Measurements from ENCODE around the gene BTBD7.
"Not testable (repeated sequence)": the region's sequence is repeated elsewhere in the genome, so short reads cannot be mapped to it uniquely, and the experiment has no call there.

The BTBD7 gene, protein sequence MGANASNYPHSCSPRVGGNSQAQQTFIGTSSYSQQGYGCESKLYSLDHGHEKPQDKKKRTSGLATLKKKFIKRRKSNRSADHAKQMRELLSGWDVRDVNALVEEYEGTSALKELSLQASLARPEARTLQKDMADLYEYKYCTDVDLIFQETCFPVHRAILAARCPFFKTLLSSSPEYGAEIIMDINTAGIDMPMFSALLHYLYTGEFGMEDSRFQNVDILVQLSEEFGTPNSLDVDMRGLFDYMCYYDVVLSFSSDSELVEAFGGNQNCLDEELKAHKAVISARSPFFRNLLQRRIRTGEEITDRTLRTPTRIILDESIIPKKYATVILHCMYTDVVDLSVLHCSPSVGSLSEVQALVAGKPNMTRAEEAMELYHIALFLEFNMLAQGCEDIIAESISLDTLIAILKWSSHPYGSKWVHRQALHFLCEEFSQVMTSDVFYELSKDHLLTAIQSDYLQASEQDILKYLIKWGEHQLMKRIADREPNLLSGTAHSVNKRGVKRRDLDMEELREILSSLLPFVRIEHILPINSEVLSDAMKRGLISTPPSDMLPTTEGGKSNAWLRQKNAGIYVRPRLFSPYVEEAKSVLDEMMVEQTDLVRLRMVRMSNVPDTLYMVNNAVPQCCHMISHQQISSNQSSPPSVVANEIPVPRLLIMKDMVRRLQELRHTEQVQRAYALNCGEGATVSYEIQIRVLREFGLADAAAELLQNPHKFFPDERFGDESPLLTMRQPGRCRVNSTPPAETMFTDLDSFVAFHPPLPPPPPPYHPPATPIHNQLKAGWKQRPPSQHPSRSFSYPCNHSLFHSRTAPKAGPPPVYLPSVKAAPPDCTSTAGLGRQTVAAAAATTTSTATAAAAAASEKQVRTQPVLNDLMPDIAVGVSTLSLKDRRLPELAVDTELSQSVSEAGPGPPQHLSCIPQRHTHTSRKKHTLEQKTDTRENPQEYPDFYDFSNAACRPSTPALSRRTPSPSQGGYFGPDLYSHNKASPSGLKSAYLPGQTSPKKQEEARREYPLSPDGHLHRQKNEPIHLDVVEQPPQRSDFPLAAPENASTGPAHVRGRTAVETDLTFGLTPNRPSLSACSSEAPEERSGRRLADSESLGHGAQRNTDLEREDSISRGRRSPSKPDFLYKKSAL

DNA sequence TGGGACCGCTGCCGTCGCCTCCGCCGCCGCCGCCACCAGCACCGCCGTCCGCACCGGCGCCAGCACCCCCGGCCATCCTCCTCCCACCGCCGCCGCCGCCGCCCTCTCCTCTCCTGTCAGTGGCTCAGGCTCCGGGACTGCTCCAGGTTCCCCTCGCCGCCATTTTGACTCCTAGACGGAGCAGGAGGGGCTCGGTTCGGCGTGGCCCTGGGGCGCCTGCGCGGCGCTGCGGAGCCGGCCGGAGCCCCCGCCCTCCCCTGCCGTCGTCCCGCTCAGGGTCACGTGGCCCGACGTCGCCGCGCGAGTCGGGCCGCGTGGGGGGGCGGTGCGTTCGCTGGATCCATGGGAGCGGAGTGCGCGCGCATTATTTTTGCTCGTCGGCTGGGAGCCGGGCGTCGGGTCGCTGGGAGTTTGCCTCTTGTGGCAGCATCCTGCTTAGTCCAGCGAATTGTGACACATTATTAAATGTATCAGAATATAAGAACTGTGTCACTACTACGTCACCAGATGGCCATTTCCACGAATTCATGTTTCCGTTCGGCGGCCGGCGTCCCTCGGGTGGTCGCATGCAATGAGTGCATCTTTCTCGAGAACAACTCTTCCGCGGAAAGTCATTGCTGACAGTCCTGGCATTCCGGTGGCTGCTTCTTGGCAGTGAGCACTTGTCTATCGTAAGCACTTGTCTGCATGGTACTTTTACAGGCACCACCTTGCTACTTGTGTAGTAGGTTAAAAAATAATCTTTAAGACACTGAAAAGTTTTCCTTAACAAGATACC is at the start of gene BTBD7:
BTBD7 (minus strand) TSS at position 184 of the 778 bp plus-strand sequence. CDS start 36,985 bp downstream, outside the sequence.
- DNase-seq (ENCODE audit: low read depth): peak; percentile 73

DNA sequence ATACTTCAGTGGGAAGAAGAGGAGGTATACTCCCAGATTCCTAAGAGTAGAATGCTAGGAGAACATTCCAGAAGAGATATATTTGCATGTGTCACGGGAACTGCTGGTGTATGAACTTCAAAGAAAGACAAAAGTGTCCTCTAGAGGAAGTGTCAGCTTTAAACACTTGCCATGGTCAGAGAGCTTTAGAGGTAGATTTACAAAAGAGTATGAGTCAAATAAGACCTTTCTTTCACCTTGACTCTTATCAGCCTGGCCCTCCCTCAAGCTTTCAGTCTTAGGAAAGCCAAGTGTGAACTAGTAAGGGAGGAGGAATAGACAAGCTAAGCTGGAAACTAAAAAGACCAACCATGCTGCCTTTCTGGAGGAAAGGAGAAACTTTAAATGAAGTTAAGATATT is 48.8 kb upstream of the BTBD7 start:
- DNase-seq (ENCODE audit: low read depth): no peak

DNA sequence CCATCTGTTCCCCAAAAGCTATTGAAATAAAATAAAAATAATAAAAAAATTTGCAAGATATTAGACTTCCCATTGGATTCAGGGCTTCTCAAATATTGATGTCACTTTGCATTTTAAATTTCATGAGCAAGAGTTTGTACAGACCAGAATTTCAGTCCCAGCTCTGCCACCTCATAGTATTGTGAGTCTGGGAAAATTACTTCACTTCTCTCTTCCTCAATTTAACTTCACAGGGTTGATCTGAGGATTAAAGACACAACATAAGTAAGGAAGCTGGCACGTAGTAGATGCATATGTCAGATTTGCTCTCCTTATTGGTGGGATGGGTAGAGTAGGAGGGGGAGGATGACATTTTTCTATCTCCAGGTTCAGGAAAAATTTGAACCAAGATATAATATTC is 47.0 kb upstream of the BTBD7 start:
- no peak for DNase-seq (ENCODE audit: low read depth)

DNA sequence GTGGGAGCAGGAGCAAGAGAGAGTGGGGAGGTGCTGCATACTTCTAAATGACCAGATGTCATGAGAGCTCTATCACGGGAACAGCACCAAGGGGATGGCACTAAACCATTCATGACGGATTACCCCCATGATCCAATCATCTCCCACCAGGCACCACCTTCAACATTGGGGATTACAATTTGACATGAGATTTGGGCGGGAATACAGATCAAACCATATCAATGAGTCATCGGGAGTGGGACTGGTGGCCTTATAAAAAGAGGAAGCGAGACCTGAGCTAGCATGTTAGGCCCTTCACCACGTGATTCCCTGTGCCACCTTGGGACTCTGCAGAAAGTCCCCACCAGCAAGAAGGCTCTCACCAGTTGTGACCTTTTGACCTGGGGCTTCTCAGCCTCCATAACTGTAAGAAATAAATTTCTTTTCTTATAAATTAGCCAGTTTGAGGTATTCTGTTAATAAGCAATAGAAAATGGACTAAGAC is 42.9 kb upstream of the BTBD7 start:
- DNase-seq (ENCODE audit: low read depth): no peak

DNA sequence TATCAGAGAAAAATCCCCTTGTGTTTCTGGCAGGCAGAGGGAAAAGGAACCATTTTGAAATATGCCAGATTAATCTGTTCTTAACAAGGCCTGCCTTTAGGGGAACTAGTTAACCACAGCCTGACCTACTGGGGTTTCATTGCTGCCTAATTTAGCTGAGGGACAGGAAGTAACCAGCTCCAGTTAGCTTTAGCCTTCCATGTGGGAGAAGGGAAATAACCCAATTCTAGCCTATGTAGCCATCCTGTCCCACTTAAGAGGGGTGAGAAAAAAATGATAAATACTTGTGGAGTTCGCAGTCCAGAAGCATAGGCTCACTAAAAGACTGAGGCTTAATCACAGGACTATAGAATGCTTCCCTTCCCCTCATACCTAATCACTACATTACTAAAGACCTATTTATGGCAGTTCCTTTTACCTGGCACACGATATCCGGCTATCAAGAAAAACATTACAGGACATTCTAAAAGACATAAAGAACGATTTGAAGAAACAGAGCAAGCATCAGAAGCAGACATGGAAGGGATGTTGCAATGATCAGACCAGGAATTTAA is 37.0 kb upstream of the BTBD7 start:
- no peak for DNase-seq (ENCODE audit: low read depth)

DNA sequence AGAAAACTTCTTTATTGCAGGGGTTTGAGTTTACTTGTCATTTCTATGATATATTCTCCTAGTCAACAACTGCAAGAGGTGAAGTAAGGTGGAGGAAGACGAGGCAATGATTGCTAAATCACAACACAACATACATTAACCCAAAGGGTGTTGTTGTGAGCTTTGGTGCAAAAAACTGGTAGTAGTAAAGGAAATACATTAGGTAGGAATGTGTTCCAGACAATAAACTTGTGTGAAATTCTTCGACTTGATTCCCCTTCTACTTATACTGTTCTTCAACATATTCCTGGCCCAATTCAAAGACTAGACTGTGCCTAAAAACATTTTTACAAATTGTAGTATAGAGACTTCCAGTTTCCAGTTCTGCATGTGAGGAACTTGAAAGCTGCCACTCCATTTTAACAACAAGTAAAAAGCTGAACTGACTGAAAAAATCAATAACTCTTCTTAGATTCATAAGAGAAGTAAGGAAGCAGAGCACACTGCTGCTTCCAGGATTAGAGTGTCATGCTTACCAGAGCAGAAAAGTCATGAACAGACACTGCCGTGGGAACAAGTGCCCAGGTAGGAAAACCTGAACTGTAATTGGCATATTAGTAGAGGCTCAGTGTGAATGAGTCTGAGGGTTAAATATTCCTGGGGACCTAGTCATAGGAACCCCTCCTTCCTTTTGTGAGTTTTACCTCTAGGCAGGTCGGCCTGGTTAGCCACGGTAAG is 36.3 kb upstream of the BTBD7 start:
- no peak for DNase-seq (ENCODE audit: low read depth)

DNA sequence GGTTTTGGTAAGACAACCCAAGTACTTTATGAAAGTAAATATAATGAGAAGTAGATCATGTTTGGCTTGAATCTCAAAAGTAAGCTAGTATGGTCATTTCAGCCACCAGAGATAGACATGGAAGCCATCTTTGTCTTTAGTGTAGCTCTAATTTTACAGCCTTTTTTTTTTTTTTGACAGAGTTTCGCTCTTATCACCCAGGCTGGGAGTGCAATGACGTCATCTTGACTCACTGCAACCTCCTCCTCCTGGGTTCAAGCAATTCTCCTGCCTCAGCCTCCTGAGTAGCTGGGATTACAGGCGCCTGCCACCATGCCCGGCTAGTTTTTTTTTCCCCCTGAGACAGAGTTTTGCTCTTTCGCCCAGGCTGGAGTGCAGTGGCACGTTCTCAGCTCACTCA is 22.0 kb upstream of the BTBD7 start:
- not testable (repeated sequence) for DNase-seq (ENCODE audit: low read depth)

DNA sequence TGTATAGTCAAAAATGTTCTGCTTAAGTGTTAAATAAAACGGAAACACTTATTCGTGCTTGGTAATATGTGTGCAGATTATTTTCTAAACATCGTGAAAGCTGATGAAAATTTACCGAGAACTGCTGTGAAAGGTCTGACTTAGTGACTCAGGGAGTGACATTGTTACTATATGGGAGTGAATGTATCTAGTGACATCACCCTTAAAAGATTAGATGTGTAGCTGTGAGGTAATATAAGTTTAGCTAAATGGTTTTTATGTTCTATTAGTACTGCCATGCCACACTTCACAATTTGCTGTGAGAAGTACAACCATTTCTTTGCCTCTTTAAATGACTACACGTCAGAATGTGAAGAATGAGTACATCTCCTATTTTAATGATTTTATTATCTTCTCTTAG is 15.5 kb upstream of the BTBD7 start:
- no peak for DNase-seq (ENCODE audit: low read depth)

DNA sequence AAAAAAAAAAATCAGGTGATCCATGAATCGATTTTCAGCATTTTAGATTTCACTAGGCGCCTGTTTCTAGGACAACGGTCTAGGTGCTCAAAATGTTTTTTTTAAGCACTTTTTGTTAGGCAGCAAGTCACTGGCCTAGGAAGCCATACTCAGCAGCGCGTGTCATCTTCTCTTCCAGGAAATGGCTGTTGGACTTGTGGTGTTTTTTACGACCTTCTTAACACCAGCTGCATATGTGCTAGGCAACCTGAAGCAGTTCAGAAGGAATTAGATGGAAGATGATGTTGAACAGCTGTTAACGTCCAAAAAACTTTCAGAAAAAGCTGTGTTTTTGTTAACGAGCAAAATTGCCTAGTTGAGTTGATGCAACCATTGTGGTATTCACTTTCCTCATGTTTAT is 15.0 kb upstream of the BTBD7 start:
- DNase-seq (ENCODE audit: low read depth): no peak

DNA sequence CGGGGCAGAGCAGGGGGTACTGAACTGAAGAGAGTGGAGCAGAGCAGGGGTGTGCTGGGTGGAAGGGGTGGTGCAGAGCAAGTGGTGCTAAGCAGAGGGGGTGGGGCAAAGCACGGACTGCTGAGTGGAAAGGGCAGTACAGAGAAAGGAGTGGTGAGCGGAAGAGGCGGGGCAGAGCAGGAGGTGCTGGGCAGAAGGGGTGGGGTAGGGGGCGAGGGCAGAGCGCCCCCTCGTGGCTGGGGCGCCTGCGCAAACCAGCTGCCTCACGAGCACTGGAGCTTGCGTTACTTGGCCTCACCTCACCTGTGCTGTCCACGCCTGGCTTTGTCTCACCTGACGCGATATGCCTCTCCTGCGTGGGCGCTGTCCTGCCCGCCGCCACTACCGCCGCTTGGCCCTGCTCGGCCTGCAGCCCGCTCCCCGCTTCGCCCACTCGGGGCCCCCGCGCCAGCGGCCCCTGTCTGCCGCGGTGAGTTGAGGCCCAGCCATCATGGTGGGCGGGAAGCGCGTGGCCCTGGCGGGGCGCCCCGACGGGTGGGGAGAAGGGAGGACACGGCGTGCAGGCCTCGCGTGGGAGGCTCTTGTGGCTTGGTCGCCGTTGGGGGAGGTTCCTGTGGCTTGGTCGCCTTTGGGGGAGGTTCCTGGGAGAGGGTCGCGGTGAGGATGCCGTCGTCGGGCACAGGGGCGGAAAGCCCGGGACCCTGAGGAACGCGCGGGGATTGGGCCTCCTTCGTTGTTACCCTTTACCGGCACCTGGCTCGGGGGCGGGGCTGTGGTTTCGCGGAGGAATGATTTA is 14.3 kb upstream of the BTBD7 start, which contains the start of gene COX8C:
COX8C (plus strand) TSS at position 257 of the 796 bp plus-strand sequence; CDS start at position 344, 87 bp downstream.
- no peak for DNase-seq (ENCODE audit: low read depth)

DNA sequence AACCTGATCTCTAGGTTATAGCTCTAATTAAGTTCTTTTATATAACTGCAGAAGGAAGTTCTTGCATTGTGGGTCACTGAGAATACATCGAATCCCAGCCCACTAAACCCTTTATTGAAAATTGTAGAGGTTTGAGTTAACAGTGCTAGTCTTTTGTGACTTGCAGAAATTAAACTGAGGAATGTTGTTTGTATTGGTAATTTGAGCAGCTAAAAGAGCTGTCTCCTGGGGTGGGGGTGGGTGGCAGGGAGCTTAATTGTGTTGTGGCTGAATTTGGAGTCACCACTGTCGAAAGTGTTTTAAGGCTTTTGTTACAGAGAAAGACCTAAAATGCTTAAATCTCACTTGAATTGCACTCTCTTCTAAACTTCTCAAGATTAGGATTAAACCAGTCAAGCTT is 11.0 kb upstream of the BTBD7 start:
- DNase-seq (ENCODE audit: low read depth): no peak

DNA sequence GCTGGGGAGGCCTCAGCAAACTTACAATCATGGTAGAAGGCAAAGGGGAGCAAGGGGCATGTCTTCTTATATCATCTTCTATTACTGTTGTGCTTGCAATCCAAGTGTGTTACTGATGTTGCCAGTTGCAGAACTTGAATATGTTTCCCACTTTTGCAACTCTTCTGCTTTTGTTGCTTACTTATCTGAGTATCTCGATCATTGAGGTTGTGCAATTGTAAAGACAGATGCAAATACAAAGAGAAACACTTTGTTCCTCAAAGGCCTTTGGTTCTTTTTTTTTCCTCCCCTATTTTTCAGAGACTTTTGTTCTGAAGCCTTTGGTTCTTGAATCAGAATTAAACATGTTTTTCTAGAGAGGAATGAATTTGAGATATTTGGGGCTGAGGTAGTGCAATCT is 10.4 kb upstream of the BTBD7 start:
- DNase-seq (ENCODE audit: low read depth): no peak

DNA sequence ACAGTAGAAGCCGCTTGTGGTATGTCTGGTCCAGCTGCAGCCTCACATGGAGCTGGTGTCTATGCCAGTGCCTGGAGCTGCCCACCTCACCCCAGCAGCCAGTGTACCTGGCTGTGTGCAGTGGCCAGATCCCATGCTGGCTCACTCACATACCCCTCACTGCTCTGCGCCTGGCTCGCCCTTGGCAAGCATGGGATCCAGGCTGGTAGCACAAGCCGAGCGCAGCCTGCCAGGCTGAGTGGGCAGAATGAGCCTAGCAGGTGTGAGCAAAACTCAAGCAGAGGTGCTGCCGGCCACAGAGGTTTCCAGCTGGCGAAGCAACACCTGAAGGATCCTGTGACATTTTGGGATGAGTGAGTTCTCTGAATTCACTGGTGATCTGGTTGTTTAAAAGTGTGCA is 5.0 kb upstream of the BTBD7 start:
- no peak for DNase-seq (ENCODE audit: low read depth)

DNA sequence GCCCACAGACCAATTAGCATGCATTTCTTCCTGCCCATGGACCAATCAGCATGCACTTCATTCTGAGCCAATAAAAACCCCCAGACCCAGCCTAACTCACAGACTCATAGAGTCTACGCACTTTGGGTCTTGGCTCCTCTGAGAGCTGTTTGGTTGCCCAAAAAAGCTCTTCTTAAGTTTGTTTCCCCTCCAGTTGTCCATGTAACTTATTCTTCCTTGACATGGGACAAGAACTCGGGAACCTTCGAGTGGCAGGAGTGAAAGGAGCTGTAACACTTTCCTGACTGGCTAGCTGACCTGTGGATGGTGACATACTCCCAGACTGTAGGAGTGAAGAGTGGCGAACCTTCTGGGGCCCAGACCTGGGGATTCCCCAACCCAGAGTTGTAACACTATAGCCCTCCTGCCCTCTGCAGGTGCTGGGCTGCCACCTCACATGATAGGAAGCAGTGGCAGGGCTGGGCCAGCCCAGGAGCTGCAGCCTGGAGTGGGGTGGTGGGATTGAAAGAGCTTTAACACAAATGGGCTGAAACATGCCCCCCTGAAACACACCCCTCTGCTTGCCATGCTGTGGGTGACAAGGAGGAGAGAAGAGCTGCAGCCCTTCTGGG is 4.4 kb upstream of the BTBD7 start:
- no peak for DNase-seq (ENCODE audit: low read depth)

DNA sequence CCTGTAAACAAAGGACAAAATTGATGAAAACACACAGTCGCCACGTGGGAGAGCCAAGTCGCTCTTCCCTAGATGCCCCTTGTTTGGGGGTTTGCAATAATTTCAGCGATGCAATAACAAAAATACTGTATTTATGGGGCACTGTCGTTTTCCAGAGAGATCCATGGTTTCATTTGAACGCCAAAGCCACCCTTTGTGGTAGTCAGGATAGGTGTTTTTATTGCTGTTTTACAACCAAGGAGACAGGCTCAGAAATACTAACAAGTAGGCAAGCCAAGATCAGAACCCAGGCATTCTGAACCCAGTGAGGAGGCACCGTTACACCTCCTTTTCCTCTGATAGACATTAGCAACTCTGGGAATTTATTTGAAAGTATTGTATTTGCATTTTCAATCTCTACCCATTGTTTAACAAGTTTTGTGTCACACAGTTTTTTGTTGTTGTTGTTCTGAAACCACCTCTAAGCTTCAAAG is 831 bp upstream of the BTBD7 start:
- DNase-seq (ENCODE audit: low read depth): no peak

DNA sequence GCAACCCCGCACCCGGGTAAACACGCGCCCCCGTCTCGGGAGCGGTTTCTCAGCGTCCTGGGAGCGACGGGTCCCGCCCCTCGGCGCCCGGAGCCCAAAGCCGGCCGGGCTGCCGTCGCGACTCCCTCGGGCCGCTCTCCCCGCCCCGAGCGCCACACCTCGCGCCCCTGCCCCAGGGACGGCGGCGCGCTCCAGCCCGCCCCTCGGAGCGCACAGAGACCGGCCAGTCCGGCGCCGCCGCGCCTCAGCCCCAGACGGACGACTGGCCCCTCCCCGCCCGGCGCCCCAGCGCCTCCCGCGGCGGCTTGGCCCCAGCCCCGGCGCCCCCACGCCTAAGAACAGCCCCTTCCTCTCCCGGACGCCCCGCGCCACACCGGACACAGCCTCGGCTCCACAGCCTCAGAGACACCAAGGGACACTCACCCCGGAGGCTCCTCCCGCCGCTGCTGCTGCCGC is 411 bp downstream of the BTBD7 start:
- no peak for DNase-seq (ENCODE audit: low read depth)

DNA sequence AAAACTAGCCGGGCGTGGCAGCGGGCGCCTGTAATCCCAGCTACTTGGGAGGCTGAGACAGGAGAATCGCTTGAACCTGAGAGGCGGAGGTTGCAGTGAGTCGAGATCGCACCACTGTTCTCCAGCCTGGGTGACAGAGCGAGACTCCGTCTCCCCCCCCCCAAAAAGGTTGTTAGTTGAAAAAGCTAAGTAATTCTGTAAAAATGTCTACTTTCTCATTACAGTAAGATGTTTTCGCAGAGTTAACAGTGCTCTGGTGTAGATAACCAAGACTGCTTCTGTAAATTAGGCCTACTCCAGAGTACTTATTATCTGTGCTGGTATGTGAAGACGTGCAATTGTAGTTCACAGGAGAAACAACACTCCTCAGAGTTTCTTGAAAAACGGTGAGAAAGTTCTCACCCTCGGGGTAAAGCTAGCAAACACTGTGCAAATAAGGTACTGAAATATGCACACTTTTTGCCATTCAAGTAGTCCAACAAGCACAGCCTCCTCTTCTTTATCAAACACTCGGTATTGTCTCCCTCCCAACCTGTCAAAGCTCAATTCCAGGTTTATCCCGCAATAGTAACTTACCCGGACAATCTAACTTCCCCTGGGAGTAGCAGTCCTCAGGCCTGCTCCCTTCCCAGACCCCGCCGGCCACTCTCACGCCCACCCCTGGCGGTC is 974 bp downstream of the BTBD7 start:
- no peak for DNase-seq (ENCODE audit: low read depth)

DNA sequence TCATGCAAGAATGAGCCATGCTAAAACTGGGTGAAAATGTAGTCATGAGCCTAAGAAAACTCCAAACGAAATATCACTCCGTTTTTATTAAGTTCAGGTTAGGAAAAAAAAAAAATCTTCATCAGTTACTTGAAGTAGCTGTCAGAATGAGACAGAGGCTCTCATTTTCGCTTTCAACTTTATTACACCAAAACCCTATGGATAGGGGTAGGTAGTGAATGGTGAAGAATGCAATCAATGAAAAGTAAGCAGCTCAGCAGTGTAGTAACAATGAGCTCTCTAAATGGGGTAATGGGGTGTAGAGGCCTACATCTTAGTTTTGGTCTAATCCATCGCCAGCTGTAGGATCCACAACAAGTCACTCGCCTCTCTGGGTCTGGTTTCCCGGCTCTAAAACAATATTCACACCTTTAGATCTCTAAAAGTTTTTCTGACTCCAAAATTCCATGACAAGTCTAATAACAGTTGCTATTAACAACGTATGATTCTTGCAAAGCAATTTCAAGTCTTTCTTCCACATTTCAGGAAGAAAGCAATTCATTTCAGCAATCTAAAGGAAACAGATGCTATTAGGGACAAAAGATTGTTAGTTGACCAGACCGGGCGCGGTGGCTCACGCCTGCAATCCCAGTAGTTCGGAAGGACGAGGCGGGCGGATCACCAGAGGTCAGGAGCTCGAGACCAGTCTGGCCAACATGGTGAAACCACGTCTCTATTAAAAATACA is 1.7 kb downstream of the BTBD7 start:
- DNase-seq (ENCODE audit: low read depth): no peak
